MM.1S (cell line): ENCODE measurements around the gene LRRC27.

Experiments
- DNase-seq: peaks from one replicate; pipeline ENCODE4 v3.0.0-alpha.2; 2015
- H2AFZ ChIP-seq: fragments of 300-600 bp; sonication (generic); 2 replicates; pipeline ENCODE4 v1.6.0; 2016; ENCODE audit warnings: antibody characterized with exemption, low read length
- H3F3A ChIP-seq: fragments of 300-600 bp; sonication (generic); 2 replicates; pipeline ENCODE4 v1.6.1; 2016; ENCODE audit warnings: mild to moderate bottlenecking, antibody characterized with exemption, low read length, moderate library complexity, mixed read lengths; ENCODE audit not compliant: insufficient read depth
- H3K27ac ChIP-seq: fragments of 300-600 bp; sonication (generic); 2 replicates; pipeline ENCODE4 v1.5.1; 2016; ENCODE audit warnings: mild to moderate bottlenecking, low read length
- H3K27me3 ChIP-seq: fragments of 300-600 bp; sonication (generic); replicated peaks from 2 replicates; pipeline ENCODE4 v1.6.0; 2016; ENCODE audit warnings: low read length; ENCODE audit not compliant: insufficient read depth
- H3K36me3 ChIP-seq: fragments of 300-600 bp; sonication (generic); replicated peaks from 2 replicates; pipeline ENCODE4 v1.6.1; 2016; ENCODE audit warnings: mild to moderate bottlenecking, low read length, mixed read lengths; ENCODE audit not compliant: insufficient read depth
- H3K4me1 ChIP-seq: fragments of 300-600 bp; sonication (generic); 2 replicates; pipeline ENCODE4 v1.6.1; 2016; ENCODE audit warnings: low read length, mixed read lengths
- H3K4me2 ChIP-seq: fragments of 300-600 bp; sonication (generic); 2 replicates; pipeline ENCODE4 v1.6.0; 2016; ENCODE audit warnings: low read depth, low read length
- H3K4me3 ChIP-seq: fragments of 300-600 bp; sonication (generic); 2 replicates; pipeline ENCODE4 v1.5.1; 2016; ENCODE audit warnings: low read length, mixed read lengths
- H3K79me2 ChIP-seq: fragments of 300-600 bp; sonication (generic); 2 replicates; pipeline ENCODE4 v1.6.1; 2016; ENCODE audit warnings: mixed run types, low read length, mixed read lengths
- H3K9ac ChIP-seq: fragments of 300-600 bp; sonication (generic); 2 replicates; pipeline ENCODE4 v1.6.1; 2016; ENCODE audit warnings: low read length, mixed read lengths
- H3K9me2 ChIP-seq: fragments of 300-600 bp; sonication (generic); replicated peaks from 2 replicates; pipeline ENCODE4 v1.6.1; 2016; ENCODE audit warnings: mild to moderate bottlenecking, low read length, mixed read lengths; ENCODE audit not compliant: insufficient read depth
- H3K9me3 ChIP-seq: fragments of 300-600 bp; sonication (generic); replicated peaks from 2 replicates; pipeline ENCODE4 v1.6.1; 2016; ENCODE audit warnings: mild to moderate bottlenecking, low read length, mixed read lengths; ENCODE audit not compliant: insufficient read depth
- H4K20me1 ChIP-seq: fragments of 300-600 bp; sonication (generic); 2 replicates; pipeline ENCODE4 v1.6.1; 2016; ENCODE audit warnings: mild to moderate bottlenecking, low read length, moderate library complexity, mixed read lengths; ENCODE audit not compliant: insufficient read depth
- CTCF ChIP-seq: fragments of 300-600 bp; sonication (generic); IDR thresholded peaks from 2 replicates; pipeline ENCODE4 v1.5.1; 2016; ENCODE audit warnings: antibody characterized with exemption, low read length, mixed read lengths
- EZH2 ChIP-seq: fragments of 300-600 bp; sonication (generic); optimal IDR thresholded peaks from 2 replicates; pipeline ENCODE3; 2017; ENCODE audit warnings: low read depth, mild to moderate bottlenecking, antibody characterized with exemption, low read length, mixed read lengths
- EZH2phosphoT487 ChIP-seq: fragments of 300-600 bp; sonication (generic); IDR thresholded peaks from 2 replicates; pipeline ENCODE4 v1.6.1; 2018; ENCODE audit warnings: antibody characterized with exemption, low read length

The LRRC27 gene

GRCh38 chr10:132392811-132393694, 61.1 kb downstream of the LRRC27 start:
- no peaks in the 10 kb centered on the region for H3F3A ChIP-seq
- H4K20me1 ChIP-seq = no peaks in the 10 kb centered on the region
- H3K36me3 ChIP-seq = no peaks in the 10 kb centered on the region
- no peak for DNase-seq
- TF ChIP-seq EZH2phosphoT487 (no peak), CTCF (no peak), EZH2 (no peak)
- peaks cover 3% of the 10 kb centered on the region; the same call in 1 of the 2 replicates for H3K4me1 ChIP-seq
- no peak overlapping the region for H2AFZ ChIP-seq
- H3K4me2 ChIP-seq = no peak overlapping the region
- no peaks in the 10 kb centered on the region for H3K79me2 ChIP-seq
- no peaks in the 10 kb centered on the region for H3K9me3 ChIP-seq
- H3K27me3 ChIP-seq = peaks cover 18% of the 10 kb centered on the region
- no peak overlapping the region for H3K27ac ChIP-seq
- no peak overlapping the region for H3K9ac ChIP-seq
- no peaks in the 10 kb centered on the region for H3K9me2 ChIP-seq
- H3K4me3 ChIP-seq = no peak overlapping the region

- Histone ChIP-seq H3F3A (no peaks in the 10 kb centered on the region), H3K9me3 (no peaks in the 10 kb centered on the region), H4K20me1 (no peaks in the 10 kb centered on the region), H3K4me1 (peaks cover 6% of the 10 kb centered on the region; the same call in 1 of the 2 replicates), H3K27me3 (peaks cover 18% of the 10 kb centered on the region), H3K36me3 (no peaks in the 10 kb centered on the region), H3K79me2 (no peaks in the 10 kb centered on the region), H2AFZ (no peak overlapping the region), H3K9me2 (no peaks in the 10 kb centered on the region), H3K9ac (no peak overlapping the region), H3K27ac (no peak overlapping the region), H3K4me2 (no peak overlapping the region), H3K4me3 (no peak overlapping the region)
- DNase-seq = no peak
- no peak for TF ChIP-seq EZH2
- no peak for TF ChIP-seq CTCF
- TF ChIP-seq EZH2phosphoT487 = no peak
Measured at GRCh38 chr10:132393695-132394181, 61.7 kb downstream of the LRRC27 start.

GRCh38 chr10:132394201-132394811, 62.3 kb downstream of the LRRC27 start:
- Histone ChIP-seq H3K4me2 (no peak overlapping the region), H3K9ac (no peak overlapping the region), H3K9me2 (no peaks in the 10 kb centered on the region), H3K4me3 (no peak overlapping the region), H3K27ac (no peak overlapping the region), H3K79me2 (no peaks in the 10 kb centered on the region), H3K9me3 (no peaks in the 10 kb centered on the region), H3K4me1 (peaks cover 6% of the 10 kb centered on the region; the same call in 1 of the 2 replicates), H3K36me3 (no peaks in the 10 kb centered on the region), H3F3A (no peaks in the 10 kb centered on the region), H2AFZ (no peak overlapping the region), H3K27me3 (peaks cover 18% of the 10 kb centered on the region), H4K20me1 (no peaks in the 10 kb centered on the region)
- TF ChIP-seq CTCF = no peak
- TF ChIP-seq EZH2phosphoT487 = no peak
- TF ChIP-seq EZH2 = no peak
- DNase-seq = no peak
